ENCODE data around the gene NRDC. TPM values are rescaled to one million over a fixed set of nuclear protein-coding genes. Genes with fewer than 3 reads are reported as not detected.

Gene NRDC
- polyA plus RNA-seq, 3 donors, result 66.8 to 92.0 (median 74.3) TPM

DNA sequence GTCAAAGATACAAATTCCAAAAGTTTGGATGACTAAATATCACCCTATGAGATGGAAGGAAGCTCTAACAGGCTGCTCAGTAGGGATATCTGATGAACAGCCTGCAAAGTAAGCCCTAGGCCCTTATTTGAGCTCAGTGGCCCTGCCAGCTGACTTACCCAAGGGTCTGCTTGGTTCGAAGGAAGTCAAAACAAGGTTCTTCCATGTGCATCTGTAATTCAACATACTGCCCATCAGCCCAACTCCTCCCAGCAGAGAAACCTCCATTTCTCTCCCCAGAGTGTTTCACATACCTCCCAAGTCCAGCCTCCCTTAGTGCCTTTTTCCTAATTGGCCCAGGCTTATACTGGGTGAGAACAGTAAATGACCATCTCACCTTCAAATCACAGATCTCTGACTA lies 86.6 kb downstream of the NRDC start:
- Mint-ChIP-seq H3K36me3 (peaks cover 86 to 94% of the 10 kb centered on the region in 2 donors), H3K27me3 (ENCODE audit: low read depth in 3 of 3) (no peaks in the 10 kb centered on the region), H3K4me3 (no peak overlapping the region), H3K4me1 (no peaks in the 10 kb centered on the region), H3K9me3 (no peaks in the 10 kb centered on the region), H3K27ac (peak overlapping the region in 4 of 7 donors; percentile 13 to 65 (median 44))
- Histone ChIP-seq H2AFZ (ENCODE audit: insufficient read depth, low read depth, low read length, poor library complexity, severe bottlenecking) (no peak overlapping the region), H4K20me1 (ENCODE audit: insufficient read depth, low read length) (peaks cover 14% of the 10 kb centered on the region), H3K4me2 (replicated peaks; ENCODE audit: extremely low read depth, low read length, poor library complexity, severe bottlenecking) (no peak overlapping the region), H3K79me2 (ENCODE audit: insufficient read depth, low read length) (no peaks in the 10 kb centered on the region), H3K27me3 (ENCODE audit: control insufficient read depth in 2 of 2, insufficient read depth in 2 of 2, low read length in 2 of 2) (no peaks in the 10 kb centered on the region), H3K4me3 (replicated peaks in 1 of 3; ENCODE audit: low read depth in 2 of 3, low read length in 3 of 3) (no peak overlapping the region), H3K9me3 (replicated peaks in 1 of 2; ENCODE audit: control insufficient read depth in 1 of 2, insufficient read depth in 1 of 2, low read length in 2 of 2) (no peaks in the 10 kb centered on the region), H3K9ac (ENCODE audit: insufficient read depth, low read length, poor library complexity, severe bottlenecking) (no peak overlapping the region), H3K36me3 (replicated peaks in 1 of 2; ENCODE audit: control insufficient read depth in 1 of 2, insufficient read depth in 2 of 2, low read length in 2 of 2) (peaks cover 91 to 95% of the 10 kb centered on the region in 2 donors), H3K27ac (ENCODE audit: low read depth in 1 of 2, low read length in 2 of 2) (peak overlapping the region in 1 of 2 donors; percentile 30), H3K4me1 (ENCODE audit: control insufficient read depth in 1 of 2, insufficient read depth in 2 of 2, low read length in 2 of 2) (no peaks in the 10 kb centered on the region)
- TF ChIP-seq, protein P1, sequence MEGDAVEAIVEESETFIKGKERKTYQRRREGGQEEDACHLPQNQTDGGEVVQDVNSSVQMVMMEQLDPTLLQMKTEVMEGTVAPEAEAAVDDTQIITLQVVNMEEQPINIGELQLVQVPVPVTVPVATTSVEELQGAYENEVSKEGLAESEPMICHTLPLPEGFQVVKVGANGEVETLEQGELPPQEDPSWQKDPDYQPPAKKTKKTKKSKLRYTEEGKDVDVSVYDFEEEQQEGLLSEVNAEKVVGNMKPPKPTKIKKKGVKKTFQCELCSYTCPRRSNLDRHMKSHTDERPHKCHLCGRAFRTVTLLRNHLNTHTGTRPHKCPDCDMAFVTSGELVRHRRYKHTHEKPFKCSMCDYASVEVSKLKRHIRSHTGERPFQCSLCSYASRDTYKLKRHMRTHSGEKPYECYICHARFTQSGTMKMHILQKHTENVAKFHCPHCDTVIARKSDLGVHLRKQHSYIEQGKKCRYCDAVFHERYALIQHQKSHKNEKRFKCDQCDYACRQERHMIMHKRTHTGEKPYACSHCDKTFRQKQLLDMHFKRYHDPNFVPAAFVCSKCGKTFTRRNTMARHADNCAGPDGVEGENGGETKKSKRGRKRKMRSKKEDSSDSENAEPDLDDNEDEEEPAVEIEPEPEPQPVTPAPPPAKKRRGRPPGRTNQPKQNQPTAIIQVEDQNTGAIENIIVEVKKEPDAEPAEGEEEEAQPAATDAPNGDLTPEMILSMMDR (IDR thresholded peaks at IDR 0.05), result no peak
- WGBS (ENCODE audit: insufficient coverage), result 100% methylated on average over 1 of the region's 1 CpG
- no peak for DNase-seq
- intact Hi-C loops (cut with micrococcal nuclease), result no loop called here

DNA sequence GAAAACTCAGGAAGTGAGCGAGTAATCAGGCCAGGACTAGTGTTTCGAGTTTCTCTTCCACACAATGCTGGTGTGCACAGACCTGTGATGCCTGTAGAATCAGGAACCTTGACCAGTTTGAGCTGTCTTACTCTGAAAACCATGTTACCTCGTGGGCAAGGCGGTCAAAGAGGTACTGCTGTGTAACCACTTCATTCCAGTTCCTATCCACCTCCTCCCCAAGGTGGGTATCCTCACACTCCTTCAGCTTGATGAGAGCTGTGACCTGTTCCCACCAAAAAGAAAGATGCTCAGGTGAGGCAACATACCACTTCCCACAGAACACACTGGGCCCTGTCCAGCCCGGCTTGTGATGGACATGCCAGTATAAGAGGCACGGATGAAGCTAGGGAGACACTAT lies 88.1 kb downstream of the NRDC start:
- Histone ChIP-seq H3K4me1 (ENCODE audit: control insufficient read depth in 1 of 2, insufficient read depth in 2 of 2, low read length in 2 of 2) (no peaks in the 10 kb centered on the region), H3K36me3 (replicated peaks in 1 of 2; ENCODE audit: control insufficient read depth in 1 of 2, insufficient read depth in 2 of 2, low read length in 2 of 2) (peaks cover 99 to 100% of the 10 kb centered on the region in 2 donors), H4K20me1 (ENCODE audit: insufficient read depth, low read length) (peaks cover 14% of the 10 kb centered on the region), H3K27ac (ENCODE audit: low read depth in 1 of 2, low read length in 2 of 2) (no peak overlapping the region), H3K79me2 (ENCODE audit: insufficient read depth, low read length) (no peaks in the 10 kb centered on the region), H2AFZ (ENCODE audit: insufficient read depth, low read depth, low read length, poor library complexity, severe bottlenecking) (no peak overlapping the region), H3K9me3 (replicated peaks in 1 of 2; ENCODE audit: control insufficient read depth in 1 of 2, insufficient read depth in 1 of 2, low read length in 2 of 2) (no peaks in the 10 kb centered on the region), H3K27me3 (ENCODE audit: control insufficient read depth in 2 of 2, insufficient read depth in 2 of 2, low read length in 2 of 2) (no peaks in the 10 kb centered on the region), H3K4me3 (replicated peaks in 1 of 3; ENCODE audit: low read depth in 2 of 3, low read length in 3 of 3) (no peak overlapping the region), H3K4me2 (replicated peaks; ENCODE audit: extremely low read depth, low read length, poor library complexity, severe bottlenecking) (no peak overlapping the region), H3K9ac (ENCODE audit: insufficient read depth, low read length, poor library complexity, severe bottlenecking) (no peak overlapping the region)
- no peaks in the 10 kb centered on the region for H3K9me3 Mint-ChIP-seq
- no peaks in the 10 kb centered on the region for H3K27me3 Mint-ChIP-seq (ENCODE audit: low read depth in 3 of 3)
- no peak for DNase-seq
- H3K36me3 Mint-ChIP-seq, result peaks cover 95 to 99% of the 10 kb centered on the region in 2 donors
- H3K4me3 Mint-ChIP-seq, result no peak overlapping the region
- no peaks in the 10 kb centered on the region for H3K4me1 Mint-ChIP-seq
- intact Hi-C loops (cut with micrococcal nuclease), result no loop called here
- TF ChIP-seq, protein P1 (IDR thresholded peaks at IDR 0.05), result no peak
- WGBS (ENCODE audit: insufficient coverage), result 100% methylated on average over 2 of the region's 6 CpGs
- peak overlapping the region in 3 of 7 donors; percentile 2 to 38 (median 26) for H3K27ac Mint-ChIP-seq
